Vagina (tissue), 2 donors: ENCODE results near the gene SCARB2.

ENCODE experiments used
- POLR2A ChIP-seq, 2 donors: fragments of 450-650 bp; IDR thresholded peaks; one replicate each; pipeline ENCODE4 v1.6.1; 2017; ENCODE audit warnings: antibody characterized with exemption in 2 of 2, mild to moderate bottlenecking in 2 of 2, moderate library complexity in 2 of 2
- POLR2AphosphoS5 ChIP-seq, 2 donors: sonication (generic); formaldehyde crosslinking; IDR thresholded peaks; one replicate each; pipeline ENCODE4 v1.9.0; 2017; ENCODE audit warnings: antibody characterized with exemption in 2 of 2, mild to moderate bottlenecking in 2 of 2, low read depth in 1 of 2; ENCODE audit not compliant: insufficient read depth in 1 of 2
- TF ChIP-seq, protein P1 (sequence below), 3 experiments: fragments of 450-650 bp in 2 of 3; fragments of 200-600 bp in 1 of 3; sonication (generic) in 1 of 3; IDR thresholded peaks; one replicate each; pipeline ENCODE4 v1.5.1; 2017 to 2019; ENCODE audit warnings: antibody characterized with exemption in 3 of 3, mild to moderate bottlenecking in 2 of 3, moderate library complexity in 2 of 3

DNA sequence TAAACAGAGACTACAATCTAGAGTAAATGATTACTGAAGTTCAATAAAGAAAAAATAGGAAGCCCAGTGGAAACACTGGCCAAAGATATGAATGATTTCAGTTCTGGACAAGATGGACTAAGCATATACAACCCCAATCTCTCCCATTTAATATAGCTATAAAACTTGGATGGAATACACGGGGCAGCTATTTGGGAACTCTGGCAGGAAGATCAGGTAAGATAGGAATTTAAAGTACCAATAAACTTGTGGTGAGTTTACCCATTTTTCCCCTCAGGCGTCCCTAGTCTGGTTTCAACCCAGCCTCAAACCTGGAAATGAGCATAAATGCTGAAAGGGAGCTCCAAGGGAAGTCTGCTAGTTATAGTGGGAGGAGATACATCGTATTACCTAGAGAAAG lies 85.9 kb downstream of the SCARB2 start:
- TF ChIP-seq, protein P1, sequence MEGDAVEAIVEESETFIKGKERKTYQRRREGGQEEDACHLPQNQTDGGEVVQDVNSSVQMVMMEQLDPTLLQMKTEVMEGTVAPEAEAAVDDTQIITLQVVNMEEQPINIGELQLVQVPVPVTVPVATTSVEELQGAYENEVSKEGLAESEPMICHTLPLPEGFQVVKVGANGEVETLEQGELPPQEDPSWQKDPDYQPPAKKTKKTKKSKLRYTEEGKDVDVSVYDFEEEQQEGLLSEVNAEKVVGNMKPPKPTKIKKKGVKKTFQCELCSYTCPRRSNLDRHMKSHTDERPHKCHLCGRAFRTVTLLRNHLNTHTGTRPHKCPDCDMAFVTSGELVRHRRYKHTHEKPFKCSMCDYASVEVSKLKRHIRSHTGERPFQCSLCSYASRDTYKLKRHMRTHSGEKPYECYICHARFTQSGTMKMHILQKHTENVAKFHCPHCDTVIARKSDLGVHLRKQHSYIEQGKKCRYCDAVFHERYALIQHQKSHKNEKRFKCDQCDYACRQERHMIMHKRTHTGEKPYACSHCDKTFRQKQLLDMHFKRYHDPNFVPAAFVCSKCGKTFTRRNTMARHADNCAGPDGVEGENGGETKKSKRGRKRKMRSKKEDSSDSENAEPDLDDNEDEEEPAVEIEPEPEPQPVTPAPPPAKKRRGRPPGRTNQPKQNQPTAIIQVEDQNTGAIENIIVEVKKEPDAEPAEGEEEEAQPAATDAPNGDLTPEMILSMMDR (IDR thresholded peaks at IDR 0.05) = no peak
- TF ChIP-seq POLR2A (IDR thresholded peaks at IDR 0.05) (no peak), POLR2AphosphoS5 (IDR thresholded peaks at IDR 0.05; ENCODE audit: insufficient read depth in 1 of 2, low read depth in 1 of 2) (no peak)
